Caco-2 (cell line): Measurements from ENCODE around the gene SMIM35. TPM values are rescaled to one million over a fixed set of nuclear protein-coding genes. Genes with fewer than 3 reads are reported as not detected.

Experiments
- BruUV-seq: library from RNA; stranded (reverse); fragments of 400-500 nt; replicated peaks from 2 replicates; lab custom pipeline; 2021; lab: Mats Ljungman, UMichigan
- CTCF ChIA-PET: fragments of 300-600 bp; sonication (Branson Sonifier 250); formaldehyde crosslinking; loops from one replicate; lab custom pipeline; 2022; ENCODE audit warnings: antibody characterized with exemption; lab: Charles Lee
- POLR2A ChIA-PET: fragments of 300-600 bp; sonication (Branson Sonifier 250); formaldehyde crosslinking; loops from one replicate; lab custom pipeline; 2022; ENCODE audit warnings: antibody characterized with exemption; lab: Charles Lee
- DNase-seq, 2 experiments: peaks; one replicate each; pipeline versions ENCODE4 v3.0.0 to v3.0.0-alpha.2; 2020 to 2022
- H3K27me3 ChIP-seq: replicated peaks from 2 replicates; pipeline ENCODE4 v1.6.0; 2011; ENCODE audit warnings: low read length; ENCODE audit not compliant: control insufficient read depth, insufficient read depth
- H3K36me3 ChIP-seq: 2 replicates; pipeline ENCODE4 v1.5.1; 2011; ENCODE audit warnings: low read length; ENCODE audit not compliant: control insufficient read depth, insufficient read depth
- H3K4me1 ChIP-seq: fragments of 250-450 bp; sonication (Bioruptor Pico); 2 replicates; pipeline ENCODE4 v1.5.1; 2020; ENCODE audit warnings: mild to moderate bottlenecking
- H3K4me3 ChIP-seq: 2 replicates; pipeline ENCODE4 v1.5.1; 2011; ENCODE audit warnings: low read depth, mild to moderate bottlenecking, control low read depth, low read length
- H3K9me3 ChIP-seq: fragments of 250-450 bp; sonication (Bioruptor Pico); 2 replicates; pipeline ENCODE4 v1.5.1; 2020; ENCODE audit warnings: mild to moderate bottlenecking, moderate library complexity
- H3K27ac Mint-ChIP-seq: one replicate; pipeline ENCODE4 v1.8.0; 2022; ENCODE audit warnings: mixed read lengths; ENCODE audit not compliant: unreplicated experiment
- H3K27me3 Mint-ChIP-seq: one replicate; pipeline ENCODE4 v1.8.0; 2022; ENCODE audit warnings: mixed read lengths; ENCODE audit not compliant: insufficient read depth, unreplicated experiment
- H3K36me3 Mint-ChIP-seq: one replicate; pipeline ENCODE4 v1.8.0; 2022; ENCODE audit warnings: mild to moderate bottlenecking, mixed read lengths; ENCODE audit not compliant: insufficient read depth, unreplicated experiment
- H3K4me1 Mint-ChIP-seq: one replicate; pipeline ENCODE4 v1.8.0; 2022; ENCODE audit warnings: low read depth, mixed read lengths; ENCODE audit not compliant: unreplicated experiment
- H3K4me3 Mint-ChIP-seq: one replicate; pipeline ENCODE4 v1.8.0; 2022; ENCODE audit warnings: mild to moderate bottlenecking, moderate library complexity, mixed read lengths; ENCODE audit not compliant: unreplicated experiment
- H3K9me3 Mint-ChIP-seq: one replicate; pipeline ENCODE4 v1.8.0; 2022; ENCODE audit warnings: mixed read lengths; ENCODE audit not compliant: unreplicated experiment
- intact Hi-C: fragments of 100-400 bp; cut with micrococcal nuclease; formaldehyde crosslinking; loops from one replicate; pipeline ENCODE4 v1.10.0; 2022; ENCODE audit not compliant: unreplicated experiment
- total RNA-seq: library from RNA; stranded (reverse); gene quantifications from 2 replicates; pipeline ENCODE4 v1.2.3, GENCODE V29; 2022
- TF ChIP-seq, protein P1 (sequence below), 2 experiments: fragments of 200-600 bp in 1 of 2; IDR thresholded peaks; 1 replicate in 1 of 2; 2 replicates in 1 of 2; pipeline versions ENCODE4 v1.5.1 to v1.8.0; 2011 to 2022; ENCODE audit warnings: antibody characterized with exemption in 1 of 2, control low read depth in 1 of 2, inconsistent platforms in 1 of 2, low read depth in 1 of 2, low read length in 1 of 2, mild to moderate bottlenecking in 1 of 2, moderate library complexity in 1 of 2; ENCODE audit not compliant: insufficient read depth in 1 of 2, severe bottlenecking in 1 of 2, unreplicated experiment in 1 of 2

SMIM35 gene
- total RNA-seq, 1 experiment from 2014 or later: not detected

DNA sequence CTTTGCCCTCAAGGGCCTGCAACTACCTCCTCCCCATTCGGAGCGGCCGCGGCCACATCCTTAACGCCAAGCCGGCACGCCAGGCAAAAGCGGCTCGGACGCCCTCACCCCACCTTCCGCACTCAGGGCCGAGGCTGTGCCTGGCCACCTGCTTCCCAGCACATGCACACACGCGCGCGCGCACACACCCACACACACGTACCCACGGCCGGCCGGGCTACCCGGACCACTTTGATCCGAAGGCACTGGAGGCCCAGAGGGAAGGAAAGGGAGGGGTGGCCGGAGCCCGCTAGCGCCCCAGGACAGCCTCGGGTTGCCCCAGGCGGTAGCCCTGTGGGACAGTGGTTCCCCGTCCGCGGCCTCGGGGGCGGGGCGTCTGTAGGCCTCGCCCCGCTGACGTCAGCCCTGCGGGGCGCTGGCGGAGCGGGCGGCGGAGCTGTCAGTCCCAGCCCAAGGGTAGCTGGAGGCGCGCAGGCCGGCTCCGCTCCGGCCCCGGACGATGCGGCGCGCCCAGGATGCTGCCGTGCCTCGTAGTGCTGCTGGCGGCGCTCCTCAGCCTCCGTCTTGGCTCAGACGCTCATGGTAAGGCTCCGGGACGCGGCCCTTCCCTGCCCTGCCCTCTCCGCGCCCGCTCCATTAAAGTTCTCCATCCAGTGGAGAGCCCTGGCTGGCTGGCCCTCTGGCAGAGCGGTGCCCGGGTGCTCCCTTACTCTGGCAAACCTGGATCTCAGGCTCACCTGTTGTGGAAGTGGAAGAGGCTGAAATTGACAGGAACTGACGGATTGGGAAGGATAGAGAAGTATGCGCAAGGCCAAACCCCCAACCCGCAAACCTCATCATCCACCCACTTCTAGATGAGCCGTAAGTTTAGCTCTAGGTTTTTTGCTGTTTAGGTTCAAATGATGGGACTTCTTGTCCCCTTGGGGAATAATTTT is 100.5 kb downstream of the SMIM35 start, which contains the start of gene IL10RA:
TSS of gene IL10RA (plus strand) at position 442 of the 935 bp plus-strand sequence. CDS start at position 516, 74 bp downstream.
- peak; percentile 87 to 95 for DNase-seq
- H3K4me3 ChIP-seq: peak within 1 kb of the TSS; percentile 74
- peaks cover 3% of the 10 kb centered on the region; the same call in 1 of the 2 replicates for H3K27me3 ChIP-seq
- peaks cover 18% of the 10 kb centered on the region for H3K27me3 Mint-ChIP-seq
- H3K9me3 ChIP-seq: no peaks in the 10 kb centered on the region
- ChIA-PET CTCF (interaction anchor here (0.6 to 1.4 kb wide), 7 partner anchors 15 to 667 kb away, joined by 3 to 7 read pairs (median 4); no protein-coding TSS in a partner anchor), POLR2A (interaction anchor here (0.6 to 1.5 kb wide), 3 partner anchors 14 to 56 kb away, joined by 3 read pairs; no protein-coding TSS in a partner anchor)
- H3K9me3 Mint-ChIP-seq: no peaks in the 10 kb centered on the region
- H3K36me3 ChIP-seq: no peaks in the 10 kb centered on the region
- TF ChIP-seq, protein P1, sequence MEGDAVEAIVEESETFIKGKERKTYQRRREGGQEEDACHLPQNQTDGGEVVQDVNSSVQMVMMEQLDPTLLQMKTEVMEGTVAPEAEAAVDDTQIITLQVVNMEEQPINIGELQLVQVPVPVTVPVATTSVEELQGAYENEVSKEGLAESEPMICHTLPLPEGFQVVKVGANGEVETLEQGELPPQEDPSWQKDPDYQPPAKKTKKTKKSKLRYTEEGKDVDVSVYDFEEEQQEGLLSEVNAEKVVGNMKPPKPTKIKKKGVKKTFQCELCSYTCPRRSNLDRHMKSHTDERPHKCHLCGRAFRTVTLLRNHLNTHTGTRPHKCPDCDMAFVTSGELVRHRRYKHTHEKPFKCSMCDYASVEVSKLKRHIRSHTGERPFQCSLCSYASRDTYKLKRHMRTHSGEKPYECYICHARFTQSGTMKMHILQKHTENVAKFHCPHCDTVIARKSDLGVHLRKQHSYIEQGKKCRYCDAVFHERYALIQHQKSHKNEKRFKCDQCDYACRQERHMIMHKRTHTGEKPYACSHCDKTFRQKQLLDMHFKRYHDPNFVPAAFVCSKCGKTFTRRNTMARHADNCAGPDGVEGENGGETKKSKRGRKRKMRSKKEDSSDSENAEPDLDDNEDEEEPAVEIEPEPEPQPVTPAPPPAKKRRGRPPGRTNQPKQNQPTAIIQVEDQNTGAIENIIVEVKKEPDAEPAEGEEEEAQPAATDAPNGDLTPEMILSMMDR (IDR thresholded peaks at IDR 0.05; ENCODE audit: insufficient read depth in 1 of 2, low read depth in 1 of 2, low read length in 1 of 2, severe bottlenecking in 1 of 2, unreplicated experiment in 1 of 2): no peak
- H3K4me1 Mint-ChIP-seq: peaks cover 19% of the 10 kb centered on the region
- intact Hi-C loops: loop anchor here (5.0 kb wide), 1 partner anchor 66 kb away; no protein-coding TSS in a partner anchor
- peak within 1 kb of the TSS; percentile 60 for H3K4me3 Mint-ChIP-seq
- peaks cover 17% of the 10 kb centered on the region for H3K4me1 ChIP-seq
- peak within 1 kb of the TSS; percentile 48 for H3K27ac Mint-ChIP-seq
- peaks cover 6% of the 10 kb centered on the region for H3K36me3 Mint-ChIP-seq
- BruUV-seq: no TSS peak

DNA sequence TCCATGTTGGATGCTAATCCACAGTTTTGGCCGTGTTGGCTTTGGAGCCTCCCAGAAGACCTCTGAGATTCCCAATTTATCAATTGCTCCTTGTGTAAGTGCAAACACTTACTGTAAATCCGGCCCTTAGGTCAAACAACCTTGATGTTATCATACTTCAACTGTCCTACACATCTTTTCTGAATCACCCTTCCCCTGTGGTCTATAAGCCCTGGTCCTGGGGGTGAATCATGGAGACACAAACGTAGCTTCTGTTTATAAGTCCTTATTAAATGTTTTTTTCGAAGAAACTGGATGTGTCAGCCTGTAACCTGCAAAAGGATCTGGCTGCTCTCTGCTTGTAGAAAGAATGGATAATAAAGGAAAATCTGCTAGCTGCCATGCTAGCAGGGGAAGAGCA is 102.3 kb downstream of the SMIM35 start:
- intact Hi-C loops: no loop called here
- no peak for DNase-seq

DNA sequence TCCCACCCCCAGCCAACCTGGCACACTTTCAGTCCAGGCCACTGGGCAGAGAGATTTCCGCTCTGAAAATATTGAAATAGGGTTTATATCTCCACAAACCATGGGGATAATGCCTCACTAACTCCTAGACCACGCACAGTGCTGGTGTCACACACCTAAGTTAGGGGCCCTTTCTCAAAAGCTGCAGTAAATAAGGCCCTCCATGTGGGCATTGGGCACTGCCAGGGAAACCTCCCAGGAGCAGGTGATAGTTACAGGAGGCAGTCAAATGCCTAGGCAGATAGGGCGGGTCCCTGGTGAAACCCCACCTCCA is 103.6 kb downstream of the SMIM35 start:
- Histone ChIP-seq H3K36me3 (no peaks in the 10 kb centered on the region), H3K9me3 (no peaks in the 10 kb centered on the region), H3K4me3 (no peak overlapping the region), H3K4me1 (peaks cover 17% of the 10 kb centered on the region), H3K27me3 (peaks cover 3% of the 10 kb centered on the region; the same call in 1 of the 2 replicates)
- H3K9me3 Mint-ChIP-seq: no peaks in the 10 kb centered on the region
- no peak overlapping the region for H3K27ac Mint-ChIP-seq
- CTCF ChIA-PET: no interaction called here
- H3K4me1 Mint-ChIP-seq: peaks cover 26% of the 10 kb centered on the region
- TF ChIP-seq, protein P1 (IDR thresholded peaks at IDR 0.05; ENCODE audit: insufficient read depth in 1 of 2, low read depth in 1 of 2, low read length in 1 of 2, severe bottlenecking in 1 of 2, unreplicated experiment in 1 of 2): no peak
- peaks cover 6% of the 10 kb centered on the region for H3K36me3 Mint-ChIP-seq
- POLR2A ChIA-PET: interaction anchor here (0.6 kb wide), 1 partner anchor 1726 kb away, joined by 5 read pairs; no protein-coding TSS in a partner anchor
- peaks cover 20% of the 10 kb centered on the region for H3K27me3 Mint-ChIP-seq
- peak in 1 of 2 experiments; percentile 17 for DNase-seq
- intact Hi-C loops: no loop called here
- no TSS peak for BruUV-seq
- no peak overlapping the region for H3K4me3 Mint-ChIP-seq

More for the DNA sequence above, 102.3 kb downstream of the SMIM35 start:
- Histone ChIP-seq H3K4me3 (no peak overlapping the region), H3K4me1 (peaks cover 17% of the 10 kb centered on the region), H3K9me3 (no peaks in the 10 kb centered on the region), H3K27me3 (peaks cover 3% of the 10 kb centered on the region; the same call in 1 of the 2 replicates), H3K36me3 (no peaks in the 10 kb centered on the region)
- Mint-ChIP-seq H3K27me3 (peaks cover 20% of the 10 kb centered on the region), H3K4me1 (peaks cover 26% of the 10 kb centered on the region), H3K27ac (no peak overlapping the region), H3K36me3 (peaks cover 6% of the 10 kb centered on the region), H3K9me3 (no peaks in the 10 kb centered on the region), H3K4me3 (peak overlapping the region; percentile 60)
- ChIA-PET POLR2A (no interaction called here), CTCF (interaction anchor here (0.6 to 1.5 kb wide), 2 partner anchors 31 to 69 kb away, joined by 3 to 5 read pairs; no protein-coding TSS in a partner anchor)
- no TSS peak for BruUV-seq
- TF ChIP-seq, protein P1 (IDR thresholded peaks at IDR 0.05; ENCODE audit: insufficient read depth in 1 of 2, low read depth in 1 of 2, low read length in 1 of 2, severe bottlenecking in 1 of 2, unreplicated experiment in 1 of 2): no peak
